Neutrophil (primary cell): Measurements from ENCODE around the gene MDFIC2.

Experiments
- H3K27ac ChIP-seq: fragments of 200-600 bp; sonication (generic); 2 replicates; pipeline ENCODE4 v1.5.1; 2016; ENCODE audit warnings: mild to moderate bottlenecking, moderate library complexity
- H3K27me3 ChIP-seq: fragments of 200-600 bp; sonication (generic); 2 replicates; pipeline ENCODE4 v1.6.0; 2016; ENCODE audit warnings: mild to moderate bottlenecking
- H3K36me3 ChIP-seq: fragments of 200-600 bp; sonication (generic); 2 replicates; pipeline ENCODE4 v1.5.1; 2017
- H3K4me1 ChIP-seq, 2 experiments: fragments of 200-600 bp in 1 of 2; sonication (generic) in 1 of 2; 1 replicate in 1 of 2; 2 replicates in 1 of 2; pipeline versions ENCODE4 v1.5.1 to v1.6.1; 2013 to 2016; ENCODE audit warnings: low read depth in 1 of 2, low read length in 1 of 2, mild to moderate bottlenecking in 1 of 2, moderate library complexity in 1 of 2; ENCODE audit not compliant: control insufficient read depth in 1 of 2, insufficient read depth in 1 of 2
- H3K4me3 ChIP-seq, 2 experiments: fragments of 200-600 bp in 1 of 2; sonication (generic) in 1 of 2; 1 replicate in 1 of 2; 2 replicates in 1 of 2; pipeline ENCODE4 v1.5.1; 2013 to 2016; ENCODE audit warnings: low read depth in 1 of 2, low read length in 1 of 2, mild to moderate bottlenecking in 1 of 2, moderate library complexity in 1 of 2
- H3K9me3 ChIP-seq: fragments of 200-600 bp; sonication (generic); 2 replicates; pipeline ENCODE4 v1.5.1; 2016
- TF ChIP-seq, protein P1 (sequence below): fragments of 200-600 bp; sonication (generic); IDR thresholded peaks from 2 replicates; pipeline ENCODE4 v1.5.1; 2016; ENCODE audit warnings: antibody characterized with exemption

MDFIC2 gene

DNA sequence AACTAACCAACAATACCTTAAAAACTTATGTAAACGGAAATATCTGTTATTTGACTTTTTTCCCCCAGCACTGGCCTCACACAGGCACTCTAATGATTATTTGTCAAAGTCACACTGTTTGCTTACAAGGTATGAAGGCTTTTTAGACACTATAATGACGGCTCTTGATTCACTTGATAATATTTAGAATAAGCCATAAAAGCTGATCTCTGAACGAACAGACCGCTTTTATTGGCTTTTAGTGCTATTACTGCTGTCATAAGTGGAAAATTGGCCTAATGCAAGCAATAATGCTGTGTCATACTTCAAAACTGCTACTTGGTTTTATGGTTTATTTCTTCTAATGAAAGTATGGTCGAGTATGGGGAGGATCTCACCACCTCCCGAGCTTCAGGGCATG lies 35.1 kb downstream of the MDFIC2 start:
- Histone ChIP-seq H3K4me3 (no peak overlapping the region), H3K4me1 (no peaks in the 10 kb centered on the region), H3K36me3 (no peaks in the 10 kb centered on the region), H3K27me3 (no peaks in the 10 kb centered on the region), H3K27ac (no peak overlapping the region), H3K9me3 (no peaks in the 10 kb centered on the region)
- TF ChIP-seq, protein P1, sequence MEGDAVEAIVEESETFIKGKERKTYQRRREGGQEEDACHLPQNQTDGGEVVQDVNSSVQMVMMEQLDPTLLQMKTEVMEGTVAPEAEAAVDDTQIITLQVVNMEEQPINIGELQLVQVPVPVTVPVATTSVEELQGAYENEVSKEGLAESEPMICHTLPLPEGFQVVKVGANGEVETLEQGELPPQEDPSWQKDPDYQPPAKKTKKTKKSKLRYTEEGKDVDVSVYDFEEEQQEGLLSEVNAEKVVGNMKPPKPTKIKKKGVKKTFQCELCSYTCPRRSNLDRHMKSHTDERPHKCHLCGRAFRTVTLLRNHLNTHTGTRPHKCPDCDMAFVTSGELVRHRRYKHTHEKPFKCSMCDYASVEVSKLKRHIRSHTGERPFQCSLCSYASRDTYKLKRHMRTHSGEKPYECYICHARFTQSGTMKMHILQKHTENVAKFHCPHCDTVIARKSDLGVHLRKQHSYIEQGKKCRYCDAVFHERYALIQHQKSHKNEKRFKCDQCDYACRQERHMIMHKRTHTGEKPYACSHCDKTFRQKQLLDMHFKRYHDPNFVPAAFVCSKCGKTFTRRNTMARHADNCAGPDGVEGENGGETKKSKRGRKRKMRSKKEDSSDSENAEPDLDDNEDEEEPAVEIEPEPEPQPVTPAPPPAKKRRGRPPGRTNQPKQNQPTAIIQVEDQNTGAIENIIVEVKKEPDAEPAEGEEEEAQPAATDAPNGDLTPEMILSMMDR, result no peak

DNA sequence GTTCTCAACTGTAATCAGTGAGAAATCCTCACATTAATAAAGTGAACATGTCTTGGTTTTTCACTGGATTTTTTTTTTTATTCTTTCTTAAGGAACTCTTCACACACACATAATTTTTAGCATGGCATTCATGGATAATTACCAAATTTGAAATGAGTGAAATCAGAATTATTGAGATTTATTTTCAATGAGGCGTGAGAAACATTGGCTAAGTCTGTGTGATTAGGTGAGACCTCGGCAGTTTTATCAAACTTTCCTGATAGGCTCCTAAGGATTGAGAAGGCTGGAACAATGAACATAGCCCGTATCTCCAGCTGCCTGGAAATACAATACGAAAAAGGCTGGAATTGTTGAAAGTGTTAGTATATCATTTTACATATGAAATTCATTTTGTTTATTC lies 35.5 kb downstream of the MDFIC2 start:
- Histone ChIP-seq H3K4me3 (no peak overlapping the region), H3K9me3 (no peaks in the 10 kb centered on the region)

DNA sequence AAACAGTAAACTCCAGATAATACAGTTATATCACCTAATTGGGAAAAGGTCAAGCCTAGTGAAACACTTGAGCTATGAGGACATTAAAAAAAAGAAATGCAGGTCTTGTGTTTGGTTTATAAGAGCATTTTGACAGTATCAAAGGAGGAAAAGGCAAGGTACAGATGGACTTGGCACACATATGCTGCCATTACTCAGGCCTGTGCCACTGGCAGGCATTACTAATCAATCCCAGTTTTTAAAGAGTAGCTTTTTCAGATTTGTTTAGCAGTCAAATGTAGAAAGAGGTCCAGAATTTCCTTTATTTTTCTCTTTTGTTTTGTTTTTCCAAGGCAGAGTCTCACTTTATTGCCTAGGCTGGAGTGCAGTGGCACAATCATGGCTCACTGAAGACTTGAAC lies 38.9 kb downstream of the MDFIC2 start:
- H3K9me3 ChIP-seq, result no peaks in the 10 kb centered on the region
- H3K36me3 ChIP-seq, result no peaks in the 10 kb centered on the region
- no peak overlapping the region for H3K27ac ChIP-seq
- H3K27me3 ChIP-seq, result no peaks in the 10 kb centered on the region
- no peaks in the 10 kb centered on the region for H3K4me1 ChIP-seq
- TF ChIP-seq, protein P1, result no peak
- H3K4me3 ChIP-seq, result no peak overlapping the region

More for the DNA sequence above, 35.5 kb downstream of the MDFIC2 start:
- TF ChIP-seq, protein P1, result no peak
- Histone ChIP-seq H3K27me3 (no peaks in the 10 kb centered on the region), H3K36me3 (no peaks in the 10 kb centered on the region), H3K27ac (no peak overlapping the region), H3K4me1 (no peaks in the 10 kb centered on the region)

DNA sequence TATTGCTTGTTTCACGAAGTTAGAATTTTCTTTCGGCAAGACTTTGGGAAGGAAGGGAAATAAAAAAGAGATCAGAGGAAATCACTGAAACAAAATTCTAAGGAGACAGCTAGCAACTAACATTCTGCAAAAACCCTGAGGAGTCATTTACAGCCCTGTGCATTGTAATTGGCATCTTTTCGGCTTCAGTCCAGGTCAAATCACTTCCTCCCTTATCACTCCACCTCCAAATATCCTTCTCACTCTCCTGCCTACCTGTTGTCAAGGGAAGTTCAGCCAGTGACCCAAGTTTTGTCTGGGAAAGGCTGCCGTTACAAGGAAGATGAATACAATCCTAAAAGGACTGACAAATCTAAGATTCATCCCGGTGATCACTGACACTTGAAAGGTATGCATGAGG lies 39.6 kb downstream of the MDFIC2 start:
- H3K4me3 ChIP-seq, result no peak overlapping the region
- no peak overlapping the region for H3K27ac ChIP-seq
- H3K9me3 ChIP-seq, result no peaks in the 10 kb centered on the region
- no peaks in the 10 kb centered on the region for H3K36me3 ChIP-seq
- H3K27me3 ChIP-seq, result no peaks in the 10 kb centered on the region
- TF ChIP-seq, protein P1, result no peak
- H3K4me1 ChIP-seq, result no peaks in the 10 kb centered on the region

DNA sequence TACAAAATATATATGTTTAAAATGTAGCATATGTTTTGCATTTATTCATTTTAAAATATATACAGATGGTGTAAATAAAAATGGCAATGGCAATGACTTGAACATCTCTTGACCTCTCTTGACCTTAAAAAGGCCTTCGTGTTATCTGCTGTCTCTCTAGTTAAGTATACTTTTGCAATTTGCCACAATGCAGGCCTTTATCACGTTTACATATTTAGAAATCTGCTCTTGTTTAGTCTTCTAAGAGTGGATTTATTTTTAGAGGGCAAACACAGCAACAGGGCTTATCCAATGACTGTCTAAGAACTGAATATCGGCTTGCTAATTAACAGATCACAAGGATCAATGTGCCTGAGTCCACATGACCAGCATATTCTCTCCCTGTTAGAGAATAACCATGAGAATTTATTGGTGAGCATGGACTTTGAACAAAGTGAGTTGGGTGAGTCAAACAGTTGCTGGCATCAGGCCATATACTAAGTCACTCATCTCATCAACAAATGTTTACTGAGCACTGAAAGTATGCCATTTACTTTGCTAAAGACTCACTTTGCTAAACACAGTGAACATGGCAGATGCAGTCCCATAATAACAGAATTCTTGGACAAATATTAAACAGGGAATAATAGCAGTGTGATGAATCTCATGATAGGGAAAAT lies 48.2 kb downstream of the MDFIC2 start:
- no peaks in the 10 kb centered on the region for H3K27me3 ChIP-seq
- H3K27ac ChIP-seq, result no peak overlapping the region
- no peaks in the 10 kb centered on the region for H3K4me1 ChIP-seq
- TF ChIP-seq, protein P1, result no peak
- no peak overlapping the region for H3K4me3 ChIP-seq
- H3K36me3 ChIP-seq, result no peaks in the 10 kb centered on the region
- no peaks in the 10 kb centered on the region for H3K9me3 ChIP-seq
